A549 treated with RU486 at 1 μM for 4 hours (cell line): ENCODE measurements around the gene RPL32. TPM values are rescaled to one million over a fixed set of nuclear protein-coding genes. Genes with fewer than 3 reads are reported as not detected.

Source experiments
- total RNA-seq: library from RNA; stranded (reverse); fragments of 200-300 nt; extraction: Qiagen RNA extraction; gene quantifications from 5 replicates; pipeline ENCODE4 v1.2.3, GENCODE V29; 2022; ENCODE audit warnings: low read depth

Gene RPL32
- total RNA-seq = 2,287 to 2,788 TPM (median 2,428 TPM) in 5 replicates

GRCh38 chr3:12841149-12841969, at the start of gene RPL32:
RPL32 (minus strand) TSS chr3:12841565; CDS start chr3:12840237, 1,328 bp downstream.

GRCh38 chr3:12796171-12797123, 44.9 kb downstream of the RPL32 start, which contains the start of gene CAND2:
CAND2 (plus strand) TSS chr3:12796680; CDS start chr3:12796721, 41 bp downstream.

Other genes starting within 250 kb of the RPL32 start
- gene RAF1, start 177.4 kb downstream of the RPL32 start, total RNA-seq = 54.6 to 60.8 TPM (median 56.4 TPM) in 5 replicates
- gene TMEM40, start 82.3 kb downstream of the RPL32 start, total RNA-seq = 0.16 to 0.88 TPM (median 0.57 TPM) in 5 replicates
- 0.31 to 0.45 TPM (median 0.40 TPM) in 5 replicates for gene CAND2, start 44.9 kb downstream of the RPL32 start, total RNA-seq
- 13.4 to 19.2 TPM (median 16.9 TPM) in 5 replicates for gene IQSEC1, start 231.9 kb upstream of the RPL32 start, total RNA-seq